D341Med (cell line): ENCODE data around the gene GPT2.
"Not testable (repeated sequence)": the region's sequence is repeated elsewhere in the genome, so short reads cannot be mapped to it uniquely, and the experiment has no call there.

Source experiments
- DNase-seq: peaks from one replicate; pipeline ENCODE4 v3.0.0; 2012; ENCODE audit warnings: low spot score

GPT2 gene

GRCh38 chr16:46920402-46921068 lies 36.4 kb downstream of the GPT2 start:
- peak; percentile 14 for DNase-seq

GRCh38 chr16:46922239-46922638 lies 38.1 kb downstream of the GPT2 start:
- no peak for DNase-seq

DNA sequence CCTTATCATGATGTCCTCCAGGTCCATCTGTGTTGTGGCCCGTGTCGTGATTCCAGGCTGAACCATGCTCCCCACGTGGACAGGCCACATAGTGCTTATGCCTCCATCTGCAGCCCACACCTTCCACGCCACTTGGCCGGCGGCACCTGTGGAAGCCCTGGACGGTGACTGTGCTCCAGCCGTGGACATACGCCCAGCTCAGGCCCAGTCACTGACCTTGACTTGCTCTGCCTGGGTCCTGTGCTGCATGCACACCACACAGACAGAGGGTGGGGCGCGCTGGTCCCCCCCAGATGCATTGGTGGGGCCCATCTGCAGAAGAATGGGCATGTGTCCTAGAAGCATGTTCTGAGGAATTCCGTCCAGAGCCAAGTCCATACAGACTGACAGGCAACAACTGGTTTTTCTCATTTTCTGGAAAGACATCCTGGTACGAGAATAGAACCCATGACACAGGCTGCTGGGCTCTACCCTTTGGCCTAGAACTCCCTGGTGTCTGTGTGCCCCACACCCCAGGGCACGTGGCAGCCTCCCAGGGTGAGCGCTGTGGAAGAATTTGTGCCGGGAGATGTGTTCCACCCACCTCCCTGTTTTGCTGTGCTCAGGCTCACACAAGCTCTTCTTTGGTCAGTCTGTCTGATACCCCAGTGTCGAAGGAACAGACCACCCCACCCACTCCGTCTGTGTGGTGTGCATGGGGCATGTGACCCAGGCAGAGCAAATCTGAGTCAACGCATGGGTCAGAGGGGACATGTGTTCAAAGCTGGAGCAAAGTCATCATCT lies 39.5 kb downstream of the GPT2 start:
- DNase-seq, result no peak

DNA sequence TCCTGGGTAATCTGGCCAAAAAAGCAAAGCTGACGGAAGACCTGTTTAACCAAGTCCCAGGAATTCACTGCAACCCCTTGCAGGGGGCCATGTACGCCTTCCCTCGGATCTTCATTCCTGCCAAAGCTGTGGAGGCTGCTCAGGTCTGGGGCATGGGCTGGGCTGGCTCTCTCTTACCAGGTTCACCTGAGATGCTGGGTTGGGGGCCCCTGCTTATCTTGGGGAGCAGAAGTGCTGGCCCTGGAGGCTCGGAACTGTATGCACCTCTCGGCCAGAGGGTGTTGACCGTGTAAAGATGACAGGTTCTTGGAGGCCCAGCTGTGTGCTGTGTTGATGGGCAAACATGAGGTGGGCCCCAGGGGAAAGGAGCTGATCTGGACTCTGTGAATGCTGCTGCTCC lies 40.2 kb downstream of the GPT2 start:
- no peak for DNase-seq

DNA sequence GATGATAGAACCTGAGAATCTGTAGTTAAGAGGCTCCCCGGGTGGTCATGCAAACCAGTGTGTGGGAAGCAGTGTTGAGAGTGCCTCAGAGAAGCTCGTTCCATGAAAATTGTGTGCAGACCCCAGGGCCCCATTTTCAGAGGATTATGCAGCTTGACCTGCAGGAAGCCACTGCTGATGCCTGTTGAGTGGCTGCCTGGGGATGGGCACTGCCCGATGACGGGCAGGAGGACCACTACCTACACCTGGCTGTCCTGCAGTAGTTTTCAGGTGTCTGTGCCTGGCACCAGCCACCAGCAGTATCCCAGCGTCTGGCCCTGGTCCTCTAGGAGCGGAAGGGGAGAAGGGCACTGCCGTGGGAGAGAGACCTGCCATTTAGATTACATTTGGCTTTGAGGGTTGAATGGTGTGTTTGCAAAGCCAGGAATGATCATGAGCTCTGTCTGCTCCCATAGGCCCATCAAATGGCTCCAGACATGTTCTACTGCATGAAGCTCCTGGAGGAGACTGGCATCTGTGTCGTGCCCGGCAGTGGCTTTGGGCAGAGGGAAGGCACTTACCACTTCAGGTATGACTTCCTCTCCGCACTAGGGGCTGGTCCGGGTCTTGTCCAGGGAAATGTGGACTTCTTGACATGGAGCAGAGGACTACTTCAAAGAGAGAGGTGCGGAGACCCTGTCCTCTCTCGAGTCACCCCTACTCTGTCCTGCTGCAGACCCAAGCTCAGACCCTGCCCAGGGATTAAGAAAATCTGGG lies 42.5 kb downstream of the GPT2 start:
- no peak for DNase-seq

DNA sequence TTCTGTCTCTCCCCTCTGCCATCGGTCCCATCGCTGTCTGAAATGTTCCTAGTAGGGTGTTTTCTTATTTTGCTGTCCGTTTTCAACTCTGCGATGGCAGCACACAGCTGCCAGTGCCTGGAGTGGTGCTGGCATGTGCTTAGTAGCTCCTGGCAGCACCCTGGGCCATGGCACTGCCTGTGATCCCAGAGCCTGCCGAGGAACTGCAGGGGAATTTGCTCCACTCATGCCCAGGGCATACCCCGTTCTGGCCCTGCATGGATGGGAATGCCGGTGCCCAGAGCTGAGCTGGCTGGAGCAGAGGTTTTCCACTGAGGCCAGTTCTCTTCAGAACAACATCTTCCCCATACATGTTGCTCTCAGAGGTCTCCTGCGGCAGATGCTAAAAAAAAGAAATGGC lies 43.1 kb downstream of the GPT2 start:
- no peak for DNase-seq

GRCh38 chr16:46928811-46929210 lies 44.6 kb downstream of the GPT2 start:
- no peak for DNase-seq

GRCh38 chr16:46929378-46930332 lies 45.5 kb downstream of the GPT2 start:
- peak; percentile 87 for DNase-seq

DNA sequence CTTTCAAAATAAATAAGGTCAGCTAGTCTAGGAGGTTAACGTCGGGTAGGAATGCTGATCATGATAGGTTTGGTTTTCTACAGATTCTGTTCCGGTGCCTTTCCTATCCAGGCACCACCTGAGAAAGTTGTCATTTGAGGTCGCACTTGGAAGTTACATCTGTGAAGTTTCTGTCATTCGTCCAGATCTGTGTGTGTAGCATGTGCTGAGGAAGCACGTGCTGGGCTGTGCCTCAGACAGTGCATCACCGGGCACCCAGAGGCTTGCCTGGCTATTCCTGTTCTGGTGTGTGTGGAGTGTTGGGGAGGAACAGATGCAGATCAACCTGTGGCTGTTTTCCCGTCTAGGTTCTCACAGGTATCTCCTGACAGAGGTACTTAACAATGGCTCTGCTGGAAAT lies 46.7 kb downstream of the GPT2 start:
- no peak for DNase-seq

- DNase-seq, result no peak
These were observed 48.6 kb downstream of the GPT2 start for GRCh38 chr16:46932802-46933201.

- DNase-seq, result no peak
These were observed 53.4 kb downstream of the GPT2 start for GRCh38 chr16:46937536-46937935.

DNA sequence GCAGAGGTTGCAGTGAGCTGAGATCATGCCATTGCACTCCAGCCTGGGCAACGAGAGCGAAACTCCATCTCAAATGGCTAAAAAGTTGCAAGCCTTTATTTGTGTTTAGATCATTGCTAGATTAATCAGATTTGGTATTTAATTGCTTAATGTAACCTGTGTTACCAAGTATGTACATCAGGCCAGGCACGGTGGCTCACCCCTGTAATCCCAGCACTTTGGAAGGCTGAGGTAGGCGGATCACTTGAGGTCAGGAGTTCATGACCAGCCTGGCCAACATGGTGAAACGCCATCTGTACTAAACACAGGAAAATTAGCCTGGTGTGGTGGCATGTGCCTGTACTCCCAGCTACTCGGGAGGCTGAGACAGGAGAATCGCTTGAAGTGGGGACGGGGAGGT lies 60.6 kb downstream of the GPT2 start:
- not testable (repeated sequence) for DNase-seq

- DNase-seq, result peak; percentile 52
These were observed 63.9 kb downstream of the GPT2 start for GRCh38 chr16:46947900-46948547.

- no peak for DNase-seq
These were observed 64.5 kb downstream of the GPT2 start for GRCh38 chr16:46948548-46949166.

GRCh38 chr16:46949241-46949892 lies 65.2 kb downstream of the GPT2 start:
- no peak for DNase-seq

DNA sequence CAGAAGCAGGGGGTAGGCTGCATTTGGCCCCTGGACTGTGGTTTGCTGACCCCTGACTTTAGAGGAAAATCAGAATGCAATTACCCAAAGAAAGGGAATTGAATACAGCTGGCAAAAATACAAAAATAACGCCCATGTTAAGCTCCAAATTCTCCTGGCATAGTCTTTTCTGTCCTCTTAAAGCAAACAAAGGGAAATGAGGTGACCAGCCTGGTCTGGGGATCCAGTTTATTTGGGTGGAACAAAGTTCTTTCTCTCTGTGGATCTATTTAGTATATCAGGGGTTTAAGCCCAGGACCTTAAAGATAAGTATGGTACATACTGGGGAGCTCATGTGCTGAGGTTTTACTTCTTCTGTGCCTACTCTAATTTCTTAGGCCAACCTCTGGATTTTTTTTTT lies 65.8 kb downstream of the GPT2 start:
- no peak for DNase-seq

DNA sequence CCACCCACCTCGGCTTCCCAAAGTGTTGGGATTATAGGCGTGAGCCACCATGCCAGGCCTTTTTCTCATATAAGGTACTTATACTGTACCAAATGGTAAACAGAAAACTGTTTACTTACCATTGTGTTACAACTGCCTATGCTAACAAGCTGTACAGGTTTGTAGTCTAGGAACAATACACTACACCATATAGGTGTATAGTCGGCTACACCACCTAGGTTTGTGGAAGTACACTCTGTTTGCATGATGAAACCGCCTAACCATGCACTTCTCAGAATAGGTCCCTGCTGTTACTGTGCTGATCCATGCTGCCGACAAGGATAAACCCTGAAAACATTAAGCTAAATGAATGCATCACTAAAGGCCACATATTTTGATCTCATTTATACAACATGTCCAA lies 70.4 kb downstream of the GPT2 start:
- DNase-seq, result no peak

- DNase-seq, result peak; percentile 34
These were observed 77.5 kb downstream of the GPT2 start for GRCh38 chr16:46961373-46962353.

- no peak for DNase-seq
These were observed 78.5 kb downstream of the GPT2 start for GRCh38 chr16:46962629-46963028.
